GM12878 (cell line): ENCODE results near the gene OTOA. TPM values are rescaled to one million over a fixed set of nuclear protein-coding genes. Genes with fewer than 3 reads are reported as not detected.
"Not testable (repeated sequence)": the region's sequence is repeated elsewhere in the genome, so short reads cannot be mapped to it uniquely, and the experiment has no call there.

ENCODE experiments used
- ATAC-seq: fragments of 200-7000 bp; cut with Tn5 transposase; 3 replicates; pipeline ENCODE4 v1.9.1; 2020; ENCODE audit warnings: mild to moderate bottlenecking, moderate library complexity
- BruUV-seq: library from RNA; stranded (reverse); fragments of 400-500 nt; replicated peaks from 2 replicates; lab custom pipeline; 2021; lab: Mats Ljungman, UMichigan
- CTCF ChIA-PET: fragments of 300-600 bp; sonication (Branson Sonifier 250); formaldehyde crosslinking; extraction: SDS; loops from one replicate; lab custom pipeline; 2021; ENCODE audit warnings: inconsistent platforms; lab: Yijun Ruan, JAX
- POLR2A ChIA-PET: fragments of 350-600 bp; formaldehyde crosslinking; extraction: SDS; loops from one replicate; lab custom pipeline; 2021; ENCODE audit warnings: inconsistent platforms; lab: Charles Lee
- RAD21 ChIA-PET: fragments of 300-600 bp; sonication (Branson Sonifier 250); formaldehyde crosslinking; loops from one replicate; lab custom pipeline; 2023; ENCODE audit warnings: antibody characterized with exemption; ENCODE audit not compliant: unreplicated experiment; lab: Charles Lee
- SMC1A ChIA-PET: fragments of 300-600 bp; sonication (Branson Sonifier 250); formaldehyde crosslinking; loops from one replicate; lab custom pipeline; 2023; ENCODE audit not compliant: unreplicated experiment, uncharacterized antibody; lab: Charles Lee
- DNase-seq: peaks from one replicate; pipeline ENCODE4 v3.0.0-alpha.2; 2011; ENCODE audit warnings: low read depth, low spot score
- FAIRE-seq: peaks from 3 replicates; lab custom pipeline; 2011; peaks lifted over from hg19 to GRCh38; lab: Jason Lieb, UNC
- H2AFZ ChIP-seq: 2 replicates; pipeline ENCODE4 v1.6.0; 2011; ENCODE audit warnings: low read depth, low read length, control low read depth; ENCODE audit not compliant: control insufficient read depth
- H3K27ac ChIP-seq: 2 replicates; pipeline ENCODE4 v1.5.1; 2011; ENCODE audit warnings: control low read depth; ENCODE audit not compliant: control insufficient read depth, insufficient read depth
- H3K27me3 ChIP-seq, 2 experiments: replicated peaks in 1 of 2; 2 replicates each; pipeline versions ENCODE4 v1.6.0 to v1.6.1; 2011; ENCODE audit warnings: low read length in 1 of 2; ENCODE audit not compliant: control insufficient read depth in 2 of 2, insufficient read depth in 2 of 2
- H3K36me3 ChIP-seq, 2 experiments: 2 replicates each; pipeline ENCODE4 v1.5.1; 2011; ENCODE audit warnings: low read length in 1 of 2; ENCODE audit not compliant: control insufficient read depth in 2 of 2, insufficient read depth in 2 of 2
- H3K4me1 ChIP-seq: 2 replicates; pipeline ENCODE4 v1.6.1; 2011; ENCODE audit warnings: mild to moderate bottlenecking, low read length, moderate library complexity, mixed read lengths; ENCODE audit not compliant: control insufficient read depth, insufficient read depth
- H3K4me2 ChIP-seq: 2 replicates; pipeline ENCODE4 v1.6.0; 2011; ENCODE audit warnings: control low read depth; ENCODE audit not compliant: control insufficient read depth, insufficient read depth
- H3K4me3 ChIP-seq: fragments of 200-600 bp; sonication (generic); 2 replicates; pipeline ENCODE4 v1.5.1; 2016
- H3K79me2 ChIP-seq: 2 replicates; pipeline ENCODE4 v1.6.0; 2011; ENCODE audit warnings: low read length; ENCODE audit not compliant: control insufficient read depth, insufficient read depth
- H3K9ac ChIP-seq: 2 replicates; pipeline ENCODE4 v1.8.0; 2011; ENCODE audit warnings: low read length, control low read depth, mixed read lengths; ENCODE audit not compliant: control insufficient read depth, insufficient read depth
- H3K9me3 ChIP-seq: replicated peaks from 3 replicates; pipeline ENCODE4 v1.5.1; 2011; ENCODE audit warnings: mild to moderate bottlenecking, low read length; ENCODE audit not compliant: control insufficient read depth, insufficient read depth
- H4K20me1 ChIP-seq: 2 replicates; pipeline ENCODE4 v1.6.0; 2011; ENCODE audit not compliant: control insufficient read depth, insufficient read depth
- NFYB ChIP-seq: IDR thresholded peaks from 2 replicates; pipeline ENCODE4 v1.6.1; 2011; ENCODE audit warnings: low read depth, mild to moderate bottlenecking, low read length, improper control_type of control experiment, moderate library complexity; ENCODE audit not compliant: insufficient read depth
- WGBS: methylation state at CpG from one replicate; pipeline ENCODE4 v1.1.6; 2016; ENCODE audit warnings: low lambda C conversion rate; ENCODE audit not compliant: insufficient replicate concordance, insufficient coverage; ENCODE audit errors: missing lambda C conversion rate; 5-methylcytosine and 5-hydroxymethylcytosine counted together
- in situ Hi-C: fragments of 300-500 bp; cut with MboI; formaldehyde crosslinking; loops from 9 replicates; pipeline ENCODE4 v1.14.3; 2018; ENCODE audit warnings: mixed read lengths
- intact Hi-C: fragments of 100-400 bp; cut with micrococcal nuclease; formaldehyde crosslinking; loops from one replicate; pipeline ENCODE4 v1.14.2; 2022; ENCODE audit not compliant: unreplicated experiment
- polyA plus RNA-seq, 11 experiments: library from polyadenylated mRNA; depleted of rRNA in 4 of 11; unstranded in 6 of 11; stranded (reverse) in 5 of 11; fragments of >200 nt; fragmentation: Nextera tagmentation in 4 of 11; fragmentation: Illumina TruSeq in 1 of 11; extraction: Ambion mirVana in 4 of 11; extraction: Trizol in 1 of 11; gene quantifications; 1 replicate in 1 of 11; 2 replicates in 10 of 11; pipeline versions ENCODE4 v1.2.1 to v1.2.3, GENCODE V29; 2011 to 2016; ENCODE audit warnings: inconsistent platforms in 2 of 11, missing spikeins in 2 of 11, low read depth in 1 of 11
- total RNA-seq, 4 experiments: library from RNA; depleted of rRNA in 3 of 4; stranded (reverse); fragments of >200 nt in 3 of 4; fragmentation: Illumina TruSeq in 1 of 4; extraction: Trizol in 1 of 4; gene quantifications; 2 replicates each; pipeline versions ENCODE4 v1.2.1 to v1.2.3, GENCODE V29; 2013 to 2021

Gene OTOA
- total and polyA plus RNA-seq, 10 of the 15 experiments (the other 5 are each of a cell fraction or from before 2014, with no cell fraction given): 0.33 to 1.5 (median 0.61) TPM

DNA sequence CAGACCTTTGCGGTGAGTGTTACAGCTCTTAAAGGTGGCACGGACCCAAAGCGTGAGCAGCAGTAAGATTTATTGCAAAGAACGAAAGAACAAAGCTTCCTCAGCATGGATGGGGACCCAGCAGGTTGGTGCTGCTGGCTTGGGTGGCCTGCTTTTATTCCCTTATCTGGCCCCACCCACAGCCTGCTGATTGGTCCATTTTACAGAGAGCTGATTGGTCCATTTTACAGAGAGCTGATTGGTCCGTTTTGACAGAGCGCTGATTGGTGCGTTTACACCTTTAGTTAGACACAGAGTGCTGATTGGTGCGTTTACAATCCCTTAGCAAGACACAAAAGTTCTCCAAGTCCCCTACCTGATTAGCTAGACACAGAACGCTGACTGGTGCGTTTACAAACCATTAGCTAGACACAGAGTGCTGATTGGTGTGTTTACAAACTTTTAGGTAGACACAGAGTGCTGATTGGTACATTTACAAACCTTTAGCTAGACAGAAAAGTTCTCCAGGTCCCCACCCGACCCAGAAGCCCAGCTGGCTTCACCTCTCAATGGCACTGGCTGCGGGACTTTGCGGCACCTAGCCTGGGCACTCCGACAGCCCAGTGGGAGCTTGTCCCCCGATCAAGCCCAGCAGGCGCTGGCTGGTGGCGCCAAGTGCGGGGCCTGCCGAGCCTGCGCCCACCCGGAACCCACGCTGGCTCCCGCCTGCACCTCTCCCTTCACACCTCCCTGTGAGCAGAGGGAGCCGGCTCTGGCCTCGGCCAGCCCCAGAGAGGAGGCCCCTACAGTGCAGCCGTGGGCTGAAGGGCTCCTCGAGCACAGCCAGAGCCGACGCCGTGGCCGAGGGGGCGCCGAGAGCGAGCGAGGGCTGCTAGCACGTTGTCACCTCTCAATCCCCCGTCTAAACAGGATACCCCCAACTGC is 33.9 kb upstream of the OTOA start:
- H3K4me2 ChIP-seq, SMC1A ChIA-PET, H3K27ac ChIP-seq, H3K36me3 ChIP-seq, H2AFZ ChIP-seq: not testable (repeated sequence)
- CTCF ChIA-PET: interaction anchor here (0.6 kb wide), 1 partner anchor 1441 kb away, joined by 3 read pairs; no protein-coding TSS in a partner anchor
- TF ChIP-seq NFYB: peak; percentile 78
- TF ChIP-seq, all 136 proteins: peak for 1; not testable (repeated sequence) for 135
- H3K4me3 ChIP-seq, DNase-seq, POLR2A ChIA-PET, H3K27me3 ChIP-seq, H3K9me3 ChIP-seq, intact Hi-C loops, in situ Hi-C loops, H3K4me1 ChIP-seq, H4K20me1 ChIP-seq, H3K9ac ChIP-seq, RAD21 ChIA-PET, H3K79me2 ChIP-seq, FAIRE-seq, ATAC-seq, BruUV-seq: not testable (repeated sequence)
- 99% methylated on average over 37 of the region's 37 CpGs for WGBS

- H3K27me3 ChIP-seq, DNase-seq, H3K9ac ChIP-seq, RAD21 ChIA-PET, H2AFZ ChIP-seq, H3K4me3 ChIP-seq, H3K9me3 ChIP-seq, CTCF ChIA-PET, H3K4me1 ChIP-seq, H3K36me3 ChIP-seq, H3K27ac ChIP-seq, H4K20me1 ChIP-seq, POLR2A ChIA-PET, H3K4me2 ChIP-seq, FAIRE-seq, ATAC-seq, in situ Hi-C loops, SMC1A ChIA-PET, intact Hi-C loops, H3K79me2 ChIP-seq, BruUV-seq: not testable (repeated sequence)
- WGBS: over 99% methylated on average over 6 of the region's 6 CpGs
Measured at GRCh38 chr16:21630866-21631265, 32.9 kb upstream of the OTOA start.

DNA sequence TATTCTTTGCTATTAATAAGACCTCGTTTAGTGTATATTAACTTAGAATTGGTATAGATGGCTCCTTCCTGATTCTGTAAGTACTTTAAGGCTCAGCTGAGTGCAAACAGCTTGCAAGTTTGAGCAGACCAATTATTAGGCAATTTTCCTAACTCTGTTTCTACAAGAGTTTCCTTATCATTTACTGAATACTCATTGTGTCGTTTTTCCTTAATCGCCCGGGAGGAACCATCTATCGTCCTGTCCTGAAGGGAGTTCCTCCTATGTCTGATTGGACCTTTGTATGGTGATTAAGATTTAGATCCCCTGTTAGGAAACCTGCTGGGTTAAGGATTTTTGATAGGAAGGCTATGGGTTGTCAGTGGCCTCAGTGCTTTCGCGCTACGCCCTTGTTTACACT is 32.4 kb upstream of the OTOA start:
- POLR2A ChIA-PET, FAIRE-seq, intact Hi-C loops: not testable (repeated sequence)

More for the DNA sequence above, 32.4 kb upstream of the OTOA start:
- H3K4me2 ChIP-seq, H3K79me2 ChIP-seq, H3K4me3 ChIP-seq, H3K27ac ChIP-seq, H3K27me3 ChIP-seq, H4K20me1 ChIP-seq, ATAC-seq, H3K9ac ChIP-seq, H3K4me1 ChIP-seq, H3K9me3 ChIP-seq, RAD21 ChIA-PET, SMC1A ChIA-PET, H3K36me3 ChIP-seq, DNase-seq, in situ Hi-C loops, H2AFZ ChIP-seq, BruUV-seq, CTCF ChIA-PET: not testable (repeated sequence)
- WGBS: 95% methylated on average over 8 of the region's 8 CpGs
